HG02798 (cell line): ENCODE results near the gene BCAR3.

Source experiments
- ATAC-seq: cut with Tn5 transposase; IDR thresholded peaks from one replicate; pipeline ENCODE4 v1.9.1; 2021; ENCODE audit warnings: mild to moderate bottlenecking; ENCODE audit not compliant: unreplicated experiment, poor library complexity

The BCAR3 gene

GRCh38 chr1:93521618-93522017 lies 160.0 kb downstream of the BCAR3 start:
- ATAC-seq: no peak

GRCh38 chr1:93519199-93519829 lies 162.3 kb downstream of the BCAR3 start:
- no peak for ATAC-seq

- no peak for ATAC-seq
These were observed 163.1 kb downstream of the BCAR3 start for GRCh38 chr1:93518516-93518915.

DNA sequence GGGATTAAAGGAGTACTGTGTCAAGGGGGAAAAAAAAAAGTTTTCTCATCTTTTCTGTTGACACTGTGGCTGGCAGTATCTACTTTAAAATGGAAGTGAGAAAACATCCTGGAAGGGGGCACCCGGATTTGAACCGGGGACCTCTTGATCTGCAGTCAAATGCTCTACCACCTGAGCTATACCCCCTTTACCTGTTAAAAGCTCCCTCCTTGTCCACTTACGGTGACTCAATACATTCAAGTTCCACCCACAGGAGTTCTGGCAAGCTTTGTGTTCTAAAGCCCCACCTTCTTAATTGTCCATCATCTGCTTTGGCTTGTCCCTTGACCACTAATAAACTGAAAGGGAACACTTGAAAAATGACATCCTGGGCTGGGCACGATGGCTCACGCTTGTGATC lies 165.5 kb downstream of the BCAR3 start:
- no peak for ATAC-seq
